Measurements from ENCODE around the gene LIME1.

Gene LIME1

GRCh38 chr20:63697357-63697867 lies 39.1 kb upstream of the LIME1 start:
- no peak for DNase-seq (ENCODE audit: low spot score)

GRCh38 chr20:63697868-63698545 lies 38.5 kb upstream of the LIME1 start:
- no peak for DNase-seq (ENCODE audit: low spot score)

GRCh38 chr20:63698739-63699465 lies 37.6 kb upstream of the LIME1 start:
- DNase-seq (ENCODE audit: low spot score): peak; percentile 93

GRCh38 chr20:63699466-63700198 lies 36.8 kb upstream of the LIME1 start:
- no peak for DNase-seq (ENCODE audit: low spot score)

- DNase-seq (ENCODE audit: low spot score): peak; percentile 5
These were observed 36.0 kb upstream of the LIME1 start for GRCh38 chr20:63700199-63701050.

GRCh38 chr20:63701051-63701328 lies 35.5 kb upstream of the LIME1 start:
- no peak for DNase-seq (ENCODE audit: low spot score)

- DNase-seq (ENCODE audit: low spot score): no peak
These were observed 35.0 kb upstream of the LIME1 start for GRCh38 chr20:63701329-63702035.

GRCh38 chr20:63702036-63702665 lies 34.3 kb upstream of the LIME1 start:
- no peak for DNase-seq (ENCODE audit: low spot score)

GRCh38 chr20:63702751-63703470 lies 33.6 kb upstream of the LIME1 start:
- DNase-seq (ENCODE audit: low spot score): peak; percentile 6

- DNase-seq (ENCODE audit: low spot score): no peak
These were observed 32.9 kb upstream of the LIME1 start for GRCh38 chr20:63703471-63703975.

- DNase-seq (ENCODE audit: low spot score): no peak
These were observed 32.3 kb upstream of the LIME1 start for GRCh38 chr20:63703976-63704748.

- no peak for DNase-seq (ENCODE audit: low spot score)
These were observed 31.7 kb upstream of the LIME1 start for GRCh38 chr20:63704749-63705117.

- DNase-seq (ENCODE audit: low spot score): no peak
These were observed 31.0 kb upstream of the LIME1 start for GRCh38 chr20:63705232-63706026.

- DNase-seq (ENCODE audit: low spot score): no peak
These were observed 30.3 kb upstream of the LIME1 start for GRCh38 chr20:63706027-63706695.

- DNase-seq (ENCODE audit: low spot score): peak; percentile 70
These were observed 29.5 kb upstream of the LIME1 start for GRCh38 chr20:63706852-63707557.

- peak; percentile 96 for DNase-seq (ENCODE audit: low spot score)
These were observed 28.7 kb upstream of the LIME1 start, which contains the start of the genes ARFRP1 and ZGPAT for GRCh38 chr20:63707558-63708300. Gene ARFRP1 (minus strand): TSS chr20:63707976. CDS start chr20:63707091, 885 bp downstream. Gene ZGPAT (plus strand): TSS chr20:63708039. CDS start chr20:63708581, 542 bp downstream.

All from AG20443 (cell line).